Type B pancreatic cell (in vitro differentiated cells): ENCODE measurements around the gene CLEC10A. TPM values are rescaled to one million over a fixed set of nuclear protein-coding genes. Genes with fewer than 3 reads are reported as not detected.

Experiments
- DNase-seq: peaks from one replicate; pipeline ENCODE4 v3.0.0; 2021; ENCODE audit warnings: mixed read lengths; ENCODE audit not compliant: unreplicated experiment; ENCODE audit errors: extremely low spot score
- H3K27ac Mint-ChIP-seq: 2 replicates; pipeline ENCODE4 v1.8.0; 2021; ENCODE audit warnings: mild to moderate bottlenecking, mixed read lengths
- H3K27me3 Mint-ChIP-seq: 2 replicates; pipeline ENCODE4 v1.8.0; 2021; ENCODE audit warnings: mixed read lengths
- H3K36me3 Mint-ChIP-seq: 2 replicates; pipeline ENCODE4 v1.8.0; 2021; ENCODE audit warnings: mixed read lengths
- H3K4me1 Mint-ChIP-seq: one replicate; pipeline ENCODE4 v1.8.0; 2021; ENCODE audit warnings: mixed read lengths; ENCODE audit not compliant: unreplicated experiment
- H3K4me3 Mint-ChIP-seq: 2 replicates; pipeline ENCODE4 v1.8.0; 2021; ENCODE audit warnings: mild to moderate bottlenecking, mixed read lengths
- H3K9me3 Mint-ChIP-seq: 2 replicates; pipeline ENCODE4 v1.8.0; 2021; ENCODE audit warnings: mixed read lengths
- total RNA-seq: library from RNA; stranded (reverse); gene quantifications from 2 replicates; pipeline ENCODE4 v1.2.1, GENCODE V29; 2021; ENCODE audit warnings: low replicate concordance
- TF ChIP-seq, protein P1 (sequence below): fragments of 200-600 bp; sonication (generic); conservative IDR thresholded peaks from 2 replicates; pipeline ENCODE4 v1.5.0; 2021; ENCODE audit warnings: antibody characterized with exemption, mild to moderate bottlenecking

Gene CLEC10A
- total RNA-seq, 1 donor from 2014 or later = not detected

DNA sequence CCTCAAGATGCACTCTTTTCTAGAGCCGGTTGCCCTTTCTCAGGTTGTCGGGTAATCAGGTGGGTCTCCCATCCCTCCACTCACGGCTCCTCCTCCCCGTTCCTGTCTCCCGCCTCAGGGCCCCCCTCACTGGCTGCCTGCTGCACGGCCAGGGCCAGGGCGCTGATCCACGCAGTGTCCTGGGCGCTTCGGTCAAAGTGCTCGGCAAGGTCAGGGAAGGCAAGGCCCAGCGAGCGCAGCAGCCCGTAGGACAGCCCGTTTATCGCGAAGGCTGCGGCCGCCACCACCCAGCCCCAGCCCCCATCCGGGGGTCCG is 36.9 kb downstream of the CLEC10A start:
- Mint-ChIP-seq H3K27me3 (peaks cover 48% of the 10 kb centered on the region), H3K9me3 (no peaks in the 10 kb centered on the region), H3K4me1 (peaks cover 23% of the 10 kb centered on the region), H3K36me3 (no peaks in the 10 kb centered on the region), H3K27ac (no peak overlapping the region), H3K4me3 (peak overlapping the region; percentile 80)
- TF ChIP-seq, protein P1, sequence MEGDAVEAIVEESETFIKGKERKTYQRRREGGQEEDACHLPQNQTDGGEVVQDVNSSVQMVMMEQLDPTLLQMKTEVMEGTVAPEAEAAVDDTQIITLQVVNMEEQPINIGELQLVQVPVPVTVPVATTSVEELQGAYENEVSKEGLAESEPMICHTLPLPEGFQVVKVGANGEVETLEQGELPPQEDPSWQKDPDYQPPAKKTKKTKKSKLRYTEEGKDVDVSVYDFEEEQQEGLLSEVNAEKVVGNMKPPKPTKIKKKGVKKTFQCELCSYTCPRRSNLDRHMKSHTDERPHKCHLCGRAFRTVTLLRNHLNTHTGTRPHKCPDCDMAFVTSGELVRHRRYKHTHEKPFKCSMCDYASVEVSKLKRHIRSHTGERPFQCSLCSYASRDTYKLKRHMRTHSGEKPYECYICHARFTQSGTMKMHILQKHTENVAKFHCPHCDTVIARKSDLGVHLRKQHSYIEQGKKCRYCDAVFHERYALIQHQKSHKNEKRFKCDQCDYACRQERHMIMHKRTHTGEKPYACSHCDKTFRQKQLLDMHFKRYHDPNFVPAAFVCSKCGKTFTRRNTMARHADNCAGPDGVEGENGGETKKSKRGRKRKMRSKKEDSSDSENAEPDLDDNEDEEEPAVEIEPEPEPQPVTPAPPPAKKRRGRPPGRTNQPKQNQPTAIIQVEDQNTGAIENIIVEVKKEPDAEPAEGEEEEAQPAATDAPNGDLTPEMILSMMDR = no peak
- DNase-seq = no peak

DNA sequence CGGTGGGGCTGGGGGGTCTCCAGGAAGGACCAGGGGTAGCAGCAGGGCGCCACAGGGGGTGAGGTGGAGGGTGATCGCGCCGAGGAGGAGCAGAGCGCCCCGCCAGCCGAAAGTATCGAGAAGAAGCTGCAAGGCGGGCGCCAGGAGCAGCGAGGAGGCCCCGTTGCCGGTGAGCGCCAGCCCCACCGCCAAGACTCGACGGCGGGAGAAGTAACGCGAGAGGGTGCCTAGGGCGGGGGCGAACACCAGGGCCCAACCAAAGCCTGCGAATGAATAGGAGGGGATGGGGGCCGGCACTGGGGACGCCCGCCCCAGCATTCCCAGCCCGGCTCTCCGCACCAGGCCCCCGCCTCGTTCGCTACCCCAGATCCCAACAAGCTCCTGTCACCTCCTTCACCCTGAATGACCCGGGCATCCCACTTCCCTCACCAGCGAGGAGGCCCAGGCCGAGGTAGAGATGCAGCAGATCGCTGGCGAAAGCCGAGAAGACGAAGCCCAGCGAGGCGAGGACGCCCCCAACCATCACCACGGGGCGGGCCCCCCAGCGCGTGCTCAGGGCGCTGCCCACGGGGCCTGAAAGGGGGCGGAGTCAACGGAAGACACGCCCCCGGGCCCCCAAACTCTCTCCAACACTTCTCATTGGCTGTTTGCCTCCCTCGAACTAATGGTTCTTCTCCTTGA is 37.4 kb downstream of the CLEC10A start:
- H3K27ac Mint-ChIP-seq = peak overlapping the region; percentile 79
- TF ChIP-seq, protein P1 = no peak
- H3K9me3 Mint-ChIP-seq = no peaks in the 10 kb centered on the region
- H3K27me3 Mint-ChIP-seq = peaks cover 48% of the 10 kb centered on the region
- no peaks in the 10 kb centered on the region for H3K36me3 Mint-ChIP-seq
- H3K4me3 Mint-ChIP-seq = peak overlapping the region; percentile 80
- peaks cover 23% of the 10 kb centered on the region for H3K4me1 Mint-ChIP-seq
- DNase-seq = no peak

DNA sequence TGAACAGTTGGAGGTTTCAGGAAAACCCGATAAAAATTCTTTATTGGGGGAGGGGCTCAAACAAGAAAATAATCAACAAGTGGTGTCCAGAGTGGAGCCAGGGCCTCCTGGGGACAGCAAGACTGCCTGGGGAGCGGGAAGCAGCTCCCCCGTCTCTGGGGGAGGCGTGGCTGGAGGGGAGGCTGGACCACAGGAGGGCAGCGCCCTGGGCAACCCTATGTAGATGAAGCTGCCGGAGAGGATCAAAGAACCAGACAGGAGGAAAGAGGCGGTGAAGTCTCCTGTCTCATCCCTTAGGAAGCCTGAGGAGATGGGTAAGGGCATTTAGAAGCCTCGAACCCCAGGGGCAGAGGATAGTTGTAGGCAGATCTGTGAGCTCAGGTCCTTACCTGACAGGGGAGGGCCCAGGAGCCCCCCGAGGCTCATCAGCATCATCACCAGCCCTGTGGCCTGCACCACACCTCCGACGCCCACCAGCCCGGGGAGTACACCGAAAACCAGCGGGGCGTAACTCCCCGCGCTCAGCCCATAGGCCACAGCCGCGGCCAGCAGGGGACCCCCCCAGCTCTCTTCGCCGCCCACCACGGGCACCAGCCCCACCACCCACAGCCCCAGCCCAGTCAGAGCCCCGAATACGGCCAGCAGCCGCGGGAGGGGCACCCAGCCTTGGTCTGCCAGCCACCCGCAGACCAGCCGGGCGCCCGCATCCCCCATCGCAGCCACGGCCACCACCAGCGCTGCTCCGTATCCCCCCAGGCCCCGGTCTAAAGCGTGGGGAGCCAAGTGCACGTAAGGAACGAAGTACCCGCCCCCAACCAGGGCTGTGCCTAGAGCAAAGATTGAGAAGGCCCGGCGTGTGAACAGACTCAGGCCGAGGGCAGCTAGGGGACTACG is 38.2 kb downstream of the CLEC10A start:
- Mint-ChIP-seq H3K4me1 (peaks cover 20% of the 10 kb centered on the region), H3K27ac (peak overlapping the region; percentile 79), H3K27me3 (peaks cover 44% of the 10 kb centered on the region), H3K9me3 (no peaks in the 10 kb centered on the region), H3K4me3 (peak overlapping the region; percentile 80), H3K36me3 (no peaks in the 10 kb centered on the region)
- DNase-seq = no peak
- TF ChIP-seq, protein P1 = no peak

DNA sequence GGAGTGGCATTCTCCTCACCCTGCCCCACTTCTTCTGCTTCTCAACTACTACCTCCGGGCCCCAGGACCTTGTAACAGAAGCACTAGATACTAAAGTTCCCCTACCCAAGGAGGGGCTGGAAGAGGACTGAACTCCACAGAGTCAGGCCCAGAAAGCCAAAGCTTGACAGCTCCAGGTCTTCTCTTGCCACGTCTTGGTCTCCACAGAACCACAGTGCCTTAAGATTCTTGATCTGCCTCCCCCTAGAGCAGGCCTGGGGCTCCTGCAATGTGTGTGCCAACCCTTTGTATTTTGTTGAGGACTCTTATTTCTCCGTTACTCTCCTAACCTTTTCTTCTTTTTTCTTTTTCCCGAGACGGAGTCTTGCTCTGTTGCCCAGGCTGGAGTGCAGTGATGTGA is 40.2 kb downstream of the CLEC10A start:
- Mint-ChIP-seq H3K4me1 (peaks cover 19% of the 10 kb centered on the region), H3K9me3 (no peaks in the 10 kb centered on the region), H3K36me3 (no peaks in the 10 kb centered on the region), H3K4me3 (peak overlapping the region; percentile 50), H3K27ac (no peak overlapping the region), H3K27me3 (peaks cover 29% of the 10 kb centered on the region)
- TF ChIP-seq, protein P1 = no peak
- no peak for DNase-seq

DNA sequence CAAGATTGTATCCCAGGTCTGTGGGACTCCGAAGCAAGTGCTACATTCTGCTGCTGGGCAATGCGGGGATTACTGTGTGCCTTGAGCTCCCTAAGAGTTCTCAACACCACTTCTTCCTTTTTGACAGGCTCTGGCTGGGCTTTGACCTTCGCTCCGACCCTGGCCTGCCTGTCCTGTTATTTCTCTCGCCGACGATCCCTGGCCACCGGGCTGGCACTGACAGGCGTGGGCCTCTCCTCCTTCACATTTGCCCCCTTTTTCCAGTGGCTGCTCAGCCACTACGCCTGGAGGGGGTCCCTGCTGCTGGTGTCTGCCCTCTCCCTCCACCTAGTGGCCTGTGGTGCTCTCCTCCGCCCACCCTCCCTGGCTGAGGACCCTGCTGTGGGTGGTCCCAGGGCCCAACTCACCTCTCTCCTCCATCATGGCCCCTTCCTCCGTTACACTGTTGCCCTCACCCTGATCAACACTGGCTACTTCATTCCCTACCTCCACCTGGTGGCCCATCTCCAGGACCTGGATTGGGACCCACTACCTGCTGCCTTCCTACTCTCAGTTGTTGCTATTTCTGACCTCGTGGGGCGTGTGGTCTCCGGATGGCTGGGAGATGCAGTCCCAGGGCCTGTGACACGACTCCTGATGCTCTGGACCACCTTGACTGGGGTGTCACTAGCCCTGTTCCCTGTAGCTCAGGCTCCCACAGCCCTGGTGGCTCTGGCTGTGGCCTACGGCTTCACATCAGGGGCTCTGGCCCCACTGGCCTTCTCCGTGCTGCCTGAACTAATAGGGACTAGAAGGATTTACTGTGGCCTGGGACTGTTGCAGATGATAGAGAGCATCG is 41.8 kb downstream of the CLEC10A start:
- peak overlapping the region; percentile 80 for H3K4me3 Mint-ChIP-seq
- peaks cover 23% of the 10 kb centered on the region for H3K27me3 Mint-ChIP-seq
- peak overlapping the region; percentile 50 for H3K27ac Mint-ChIP-seq
- H3K36me3 Mint-ChIP-seq = no peaks in the 10 kb centered on the region
- TF ChIP-seq, protein P1 = no peak
- DNase-seq = no peak
- no peaks in the 10 kb centered on the region for H3K9me3 Mint-ChIP-seq
- peaks cover 19% of the 10 kb centered on the region for H3K4me1 Mint-ChIP-seq
